GM23338 (cell line): ENCODE measurements around the gene SSTR3. TPM values are rescaled to one million over a fixed set of nuclear protein-coding genes. Genes with fewer than 3 reads are reported as not detected.

Experiments
- ATAC-seq: fragments of 200-7000 bp; cut with Tn5 transposase; 3 replicates; pipeline ENCODE4 v1.9.1; 2020
- DNase-seq: peaks from one replicate; pipeline ENCODE4 v3.0.0-alpha.2; 2015; ENCODE audit warnings: low spot score
- H2AFZ ChIP-seq: fragments of 200-600 bp; sonication (generic); 2 replicates; pipeline ENCODE4 v1.8.0; 2016; ENCODE audit warnings: antibody characterized with exemption, mild to moderate bottlenecking, moderate library complexity
- H3F3A ChIP-seq: fragments of 200-600 bp; sonication (generic); replicated peaks from 2 replicates; pipeline ENCODE4 v1.8.0; 2017; ENCODE audit warnings: antibody characterized with exemption, mixed run types, low read depth
- H3K27ac ChIP-seq: fragments of 200-600 bp; sonication (generic); 2 replicates; pipeline ENCODE4 v1.6.1; 2016; ENCODE audit warnings: low read depth
- H3K27me3 ChIP-seq: fragments of 200-600 bp; sonication (generic); 2 replicates; pipeline ENCODE4 v1.8.0; 2016; ENCODE audit warnings: mild to moderate bottlenecking, mixed run types, moderate library complexity; ENCODE audit not compliant: insufficient read depth
- H3K36me3 ChIP-seq: fragments of 200-600 bp; sonication (generic); 2 replicates; pipeline ENCODE4 v1.8.0; 2016; ENCODE audit warnings: mild to moderate bottlenecking; ENCODE audit not compliant: insufficient read depth
- H3K4me1 ChIP-seq: fragments of 200-600 bp; sonication (generic); 2 replicates; pipeline ENCODE4 v1.8.0; 2016; ENCODE audit warnings: mild to moderate bottlenecking, moderate library complexity; ENCODE audit not compliant: insufficient read depth
- H3K4me2 ChIP-seq: fragments of 200-600 bp; sonication (generic); 2 replicates; pipeline ENCODE4 v1.7.1; 2017; ENCODE audit warnings: mixed run types
- H3K4me3 ChIP-seq: fragments of 200-600 bp; sonication (generic); 2 replicates; pipeline ENCODE4 v1.6.1; 2016; ENCODE audit warnings: mixed run types
- H3K79me2 ChIP-seq: fragments of 200-600 bp; sonication (generic); replicated peaks from 2 replicates; pipeline ENCODE4 v1.8.0; 2017; ENCODE audit warnings: mild to moderate bottlenecking; ENCODE audit not compliant: insufficient read depth
- H3K9me2 ChIP-seq: fragments of 200-600 bp; sonication (generic); 2 replicates; pipeline ENCODE4 v1.8.0; 2017; ENCODE audit not compliant: insufficient read depth
- H4K20me1 ChIP-seq: fragments of 200-600 bp; sonication (generic); replicated peaks from 2 replicates; pipeline ENCODE4 v1.8.0; 2017; ENCODE audit warnings: mild to moderate bottlenecking; ENCODE audit not compliant: insufficient read depth
- H3K27ac Mint-ChIP-seq: 2 replicates; pipeline ENCODE4 v1.8.0; 2020; ENCODE audit warnings: inconsistent platforms, mild to moderate bottlenecking, moderate library complexity, mixed read lengths
- H3K27me3 Mint-ChIP-seq: 3 replicates; pipeline ENCODE4 v1.8.0; 2022; ENCODE audit warnings: low read depth, mild to moderate bottlenecking, moderate library complexity, mixed read lengths, inconsistent platforms; ENCODE audit not compliant: insufficient read depth, poor library complexity
- H3K36me3 Mint-ChIP-seq: 3 replicates; pipeline ENCODE4 v1.8.0; 2021; ENCODE audit warnings: low read depth, mild to moderate bottlenecking, inconsistent platforms, moderate library complexity, mixed read lengths
- H3K4me1 Mint-ChIP-seq: 3 replicates; pipeline ENCODE4 v1.8.0; 2020; ENCODE audit warnings: mild to moderate bottlenecking, inconsistent platforms, mixed read lengths
- H3K4me3 Mint-ChIP-seq: 3 replicates; pipeline ENCODE4 v1.8.0; 2021; ENCODE audit warnings: moderate library complexity, mild to moderate bottlenecking, inconsistent platforms, mixed read lengths
- H3K9me3 Mint-ChIP-seq: 3 replicates; pipeline ENCODE4 v1.8.0; 2020; ENCODE audit warnings: moderate library complexity, mild to moderate bottlenecking, inconsistent platforms, mixed read lengths
- CTCF ChIP-seq, 2 experiments: fragments of 200-600 bp in 1 of 2; sonication (generic) in 1 of 2; conservative IDR thresholded peaks; 2 replicates each; pipeline versions ENCODE4 v1.5.1 to v1.6.1; 2016 to 2017; ENCODE audit warnings: antibody characterized with exemption in 2 of 2, low read depth in 2 of 2, mild to moderate bottlenecking in 2 of 2, moderate library complexity in 1 of 2
- EZH2phosphoT487 ChIP-seq: fragments of 200-600 bp; sonication (generic); IDR thresholded peaks from one replicate; pipeline ENCODE4 v1.8.1; 2018; ENCODE audit warnings: antibody characterized with exemption; ENCODE audit not compliant: unreplicated experiment
- JUNB ChIP-seq: IDR thresholded peaks from one replicate; pipeline ENCODE4 v1.6.1; 2016; ENCODE audit warnings: antibody characterized with exemption; ENCODE audit not compliant: unreplicated experiment
- STAT1 ChIP-seq: IDR thresholded peaks from one replicate; pipeline ENCODE4 v1.6.1; 2016; ENCODE audit warnings: antibody characterized with exemption; ENCODE audit not compliant: unreplicated experiment
- ZNF114 ChIP-seq: fragments of 250-450 bp; sonication (Bioruptor Pico); IDR thresholded peaks from 2 replicates; pipeline ENCODE4 v1.5.0; 2020; ENCODE audit warnings: mild to moderate bottlenecking, moderate library complexity
- ZNF462 ChIP-seq: fragments of 250-450 bp; sonication (Bioruptor Pico); IDR thresholded peaks from 2 replicates; pipeline ENCODE4 v1.5.0; 2020; ENCODE audit warnings: mild to moderate bottlenecking, moderate library complexity
- polyA plus RNA-seq: library from polyadenylated mRNA; unstranded; fragments of >200 nt; fragmentation: Nextera tagmentation; extraction: Ambion mirVana; gene quantifications from 2 replicates; pipeline ENCODE4 v1.2.1, GENCODE V29; 2016
- total RNA-seq: library from RNA; depleted of rRNA; stranded (reverse); fragments of >200 nt; shearing (Covaris generic); gene quantifications from 2 replicates; pipeline ENCODE4 v1.2.3, GENCODE V29; 2014

SSTR3 gene
- total and polyA plus RNA-seq, 2 experiments from 2014 or later = 0.66 TPM; not detected in 1

GRCh38 chr22:37221424-37222333, 9.4 kb upstream of the SSTR3 start:
- Histone ChIP-seq H3F3A (no peaks in the 10 kb centered on the region), H2AFZ (no peak overlapping the region), H3K79me2 (no peaks in the 10 kb centered on the region), H3K27ac (no peak overlapping the region), H3K4me2 (no peak overlapping the region), H3K4me1 (no peaks in the 10 kb centered on the region), H3K36me3 (no peaks in the 10 kb centered on the region), H4K20me1 (no peaks in the 10 kb centered on the region), H3K27me3 (no peaks in the 10 kb centered on the region), H3K9me2 (no peaks in the 10 kb centered on the region), H3K4me3 (no peak overlapping the region)
- DNase-seq (no peak), ATAC-seq (no peak)
- Mint-ChIP-seq H3K4me1 (peaks cover 5% of the 10 kb centered on the region), H3K27me3 (peaks cover 16% of the 10 kb centered on the region), H3K27ac (no peak overlapping the region), H3K4me3 (no peak overlapping the region), H3K36me3 (no peaks in the 10 kb centered on the region), H3K9me3 (peaks cover 11% of the 10 kb centered on the region; the same call in 2 of the 3 replicates)
- TF ChIP-seq STAT1 = no peak
- TF ChIP-seq ZNF462 = no peak
- TF ChIP-seq ZNF114 (CRISPR knock-in tag) = no peak
- TF ChIP-seq EZH2phosphoT487 = no peak
- no peak for TF ChIP-seq CTCF (conservative IDR thresholded peaks at IDR 0.05; ENCODE audit: low read depth in 2 of 2)
- TF ChIP-seq JUNB = no peak
